Stomach (tissue), 4 donors: ENCODE measurements around the gene NQO2.

Experiments used
- EP300 ChIP-seq: sonication (generic); formaldehyde crosslinking; IDR thresholded peaks from one replicate; pipeline ENCODE4 v1.6.1; 2017; ENCODE audit warnings: antibody characterized with exemption
- POLR2A ChIP-seq, 4 donors: fragments of 450-650 bp; IDR thresholded peaks; one replicate each; pipeline ENCODE4 v1.6.1; 2016; ENCODE audit warnings: antibody characterized with exemption in 4 of 4, control low read depth in 2 of 4, mild to moderate bottlenecking in 1 of 4, moderate library complexity in 1 of 4
- POLR2AphosphoS5 ChIP-seq, 3 donors: sonication (generic); formaldehyde crosslinking; IDR thresholded peaks; one replicate each; pipeline ENCODE4 v1.6.1; 2016; ENCODE audit warnings: antibody characterized with exemption in 3 of 3
- TF ChIP-seq, protein P1 (sequence below), 7 experiments: fragments of 450-650 bp in 4 of 7; fragments of 200-600 bp in 3 of 7; sonication (generic) in 3 of 7; IDR thresholded peaks; one replicate each; pipeline ENCODE4 v1.5.1; 2016 to 2019; ENCODE audit warnings: antibody characterized with exemption in 7 of 7, control low read depth in 2 of 7, mild to moderate bottlenecking in 1 of 7

DNA sequence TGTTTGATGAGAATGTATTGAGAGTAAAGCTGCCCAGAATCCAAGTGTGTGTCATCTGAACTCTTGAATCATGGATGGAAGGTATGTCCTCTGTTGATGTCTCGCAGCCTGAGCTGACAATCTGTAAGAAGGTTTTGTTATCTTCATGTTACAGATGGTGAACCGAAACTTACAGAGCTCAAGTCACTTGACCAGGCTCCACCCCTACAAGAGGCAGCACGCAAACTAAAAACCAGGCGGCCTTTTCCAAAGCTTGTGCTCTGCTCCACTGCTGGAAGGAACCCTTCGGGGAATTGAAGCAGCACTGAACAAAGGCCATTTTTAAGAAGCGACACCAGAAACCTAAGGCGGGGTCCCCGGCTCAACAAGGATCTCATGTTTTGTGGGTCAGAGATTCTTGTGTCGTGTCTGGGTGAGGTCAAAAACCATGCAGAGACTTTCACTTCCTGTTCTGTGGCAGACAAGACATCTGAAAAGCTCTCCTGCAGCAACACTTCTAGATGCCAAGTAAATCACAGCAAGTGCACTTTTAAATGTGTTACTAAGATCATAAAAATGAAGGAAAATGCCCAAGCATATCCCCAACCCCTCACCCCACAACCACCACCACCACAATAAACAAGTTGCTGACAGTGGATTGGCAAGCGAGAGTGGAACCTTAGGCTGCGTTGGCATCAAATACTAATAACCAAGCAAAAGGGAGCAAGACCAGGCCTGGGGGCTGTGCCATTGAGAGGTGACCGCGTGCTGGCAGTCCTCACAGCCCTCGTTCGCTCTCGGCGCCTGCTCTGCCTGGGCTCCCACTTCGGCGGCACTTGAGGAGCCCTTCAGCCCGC lies 27.3 kb downstream of the NQO2 start:
- TF ChIP-seq POLR2AphosphoS5 (IDR thresholded peaks at IDR 0.05) (no peak), POLR2A (IDR thresholded peaks at IDR 0.05) (no peak), EP300 (no peak)
- TF ChIP-seq, protein P1, sequence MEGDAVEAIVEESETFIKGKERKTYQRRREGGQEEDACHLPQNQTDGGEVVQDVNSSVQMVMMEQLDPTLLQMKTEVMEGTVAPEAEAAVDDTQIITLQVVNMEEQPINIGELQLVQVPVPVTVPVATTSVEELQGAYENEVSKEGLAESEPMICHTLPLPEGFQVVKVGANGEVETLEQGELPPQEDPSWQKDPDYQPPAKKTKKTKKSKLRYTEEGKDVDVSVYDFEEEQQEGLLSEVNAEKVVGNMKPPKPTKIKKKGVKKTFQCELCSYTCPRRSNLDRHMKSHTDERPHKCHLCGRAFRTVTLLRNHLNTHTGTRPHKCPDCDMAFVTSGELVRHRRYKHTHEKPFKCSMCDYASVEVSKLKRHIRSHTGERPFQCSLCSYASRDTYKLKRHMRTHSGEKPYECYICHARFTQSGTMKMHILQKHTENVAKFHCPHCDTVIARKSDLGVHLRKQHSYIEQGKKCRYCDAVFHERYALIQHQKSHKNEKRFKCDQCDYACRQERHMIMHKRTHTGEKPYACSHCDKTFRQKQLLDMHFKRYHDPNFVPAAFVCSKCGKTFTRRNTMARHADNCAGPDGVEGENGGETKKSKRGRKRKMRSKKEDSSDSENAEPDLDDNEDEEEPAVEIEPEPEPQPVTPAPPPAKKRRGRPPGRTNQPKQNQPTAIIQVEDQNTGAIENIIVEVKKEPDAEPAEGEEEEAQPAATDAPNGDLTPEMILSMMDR (IDR thresholded peaks at IDR 0.05) = no peak
